Stimulated activated naive CD8-positive, alpha-beta T cell treated with anti-CD3 and anti-CD28 coated beads, Interleukin-15, Interleukin-2, amounts not matched to agents 100 ng/mL and 50 ng/mL, for 24 hours (primary cell): ENCODE measurements around the gene EEIG1.
"Not testable (repeated sequence)": the region's sequence is repeated elsewhere in the genome, so short reads cannot be mapped to it uniquely, and the experiment has no call there.

ENCODE experiments used
- H3K27ac Mint-ChIP-seq: one replicate; pipeline ENCODE4 v1.8.0; 2021; ENCODE audit warnings: mild to moderate bottlenecking, mixed read lengths
- H3K27me3 Mint-ChIP-seq: one replicate; pipeline ENCODE4 v1.8.0; 2021; ENCODE audit warnings: mixed read lengths
- H3K36me3 Mint-ChIP-seq: one replicate; pipeline ENCODE4 v1.8.0; 2021; ENCODE audit warnings: low read depth, mixed read lengths
- H3K4me1 Mint-ChIP-seq: one replicate; pipeline ENCODE4 v1.8.0; 2021; ENCODE audit warnings: low read depth, mixed read lengths
- H3K4me3 Mint-ChIP-seq: one replicate; pipeline ENCODE4 v1.8.0; 2021; ENCODE audit warnings: mild to moderate bottlenecking, mixed read lengths
- H3K9me3 Mint-ChIP-seq: one replicate; pipeline ENCODE4 v1.8.0; 2021; ENCODE audit warnings: mixed read lengths

The EEIG1 gene

DNA sequence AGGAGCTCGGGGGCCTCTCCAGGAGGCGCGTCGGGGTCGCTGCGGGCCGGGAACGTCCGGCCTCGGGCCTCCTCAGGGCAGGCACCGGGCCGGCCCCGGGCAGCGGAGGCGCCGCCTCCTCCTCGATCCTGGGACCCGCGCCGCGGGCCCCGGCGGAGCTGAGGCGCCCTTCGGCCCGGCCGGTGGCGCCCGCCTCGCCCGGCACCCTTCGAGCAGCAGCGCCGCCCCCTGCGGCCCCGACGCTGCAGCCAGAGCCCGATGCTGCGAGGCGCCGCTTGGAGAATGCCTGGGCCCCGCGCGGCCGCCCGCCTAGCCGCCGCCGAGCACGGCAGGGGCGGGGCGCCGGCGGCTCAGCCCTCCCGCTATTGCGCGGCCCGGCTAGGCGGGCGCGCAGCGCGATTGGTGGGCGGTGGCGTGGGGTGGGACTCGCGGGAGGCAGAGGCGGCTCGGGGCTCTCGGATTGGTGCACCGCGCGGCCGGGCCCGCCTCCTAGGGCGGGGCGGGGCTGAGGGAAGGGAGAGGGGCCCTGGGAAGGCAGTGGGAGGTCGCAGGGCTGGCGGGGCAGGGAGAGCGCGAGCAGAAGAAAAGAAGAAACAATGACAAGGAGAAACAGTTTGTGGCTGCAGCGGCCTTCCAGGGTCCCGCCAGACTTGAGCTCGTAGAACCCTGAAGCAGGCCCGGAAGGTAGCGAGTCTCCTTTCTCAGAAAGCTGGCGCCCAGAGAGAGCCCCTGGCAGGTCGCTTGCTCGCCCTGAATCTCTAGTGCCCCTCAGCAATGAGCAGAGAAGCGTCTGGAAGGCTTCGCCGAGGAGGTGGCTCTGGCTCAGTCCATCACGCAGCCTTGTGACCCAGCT, at the start of gene EEIG1:
Gene EEIG1, minus strand, starts transcription at position 284 of the 853 bp plus-strand sequence. CDS start 852 bp downstream, outside the sequence.
- Mint-ChIP-seq H3K9me3 (no peaks in the 10 kb centered on the region), H3K4me1 (peaks cover 63% of the 10 kb centered on the region), H3K27me3 (no peaks in the 10 kb centered on the region), H3K27ac (peak within 1 kb of the TSS; percentile 96), H3K4me3 (peak within 1 kb of the TSS; percentile 93), H3K36me3 (peaks cover 1% of the 10 kb centered on the region)

DNA sequence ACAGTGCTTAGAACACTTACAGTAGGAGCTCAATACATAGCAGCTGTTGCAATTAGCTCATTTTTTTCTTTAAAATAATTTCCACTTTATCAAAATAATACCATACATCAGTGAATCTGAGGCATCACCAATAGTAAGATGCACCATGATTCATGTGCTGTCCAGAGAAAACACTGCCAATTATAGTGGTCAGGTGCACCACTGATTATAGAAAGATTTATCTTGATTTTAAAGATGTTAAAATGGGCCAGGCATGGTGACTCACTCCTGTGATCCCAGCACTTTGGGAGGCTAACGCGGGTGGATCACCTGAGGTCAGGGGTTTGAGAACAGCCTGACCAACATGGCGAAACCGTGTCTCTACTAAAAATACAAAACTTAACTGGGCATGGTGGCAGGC, 46.9 kb upstream of the EEIG1 start:
- Mint-ChIP-seq H3K27me3 (no peaks in the 10 kb centered on the region), H3K9me3 (no peaks in the 10 kb centered on the region), H3K36me3 (no peaks in the 10 kb centered on the region), H3K27ac (peak overlapping the region; percentile 96), H3K4me1 (peaks cover 90% of the 10 kb centered on the region), H3K4me3 (peak overlapping the region; percentile 61)

DNA sequence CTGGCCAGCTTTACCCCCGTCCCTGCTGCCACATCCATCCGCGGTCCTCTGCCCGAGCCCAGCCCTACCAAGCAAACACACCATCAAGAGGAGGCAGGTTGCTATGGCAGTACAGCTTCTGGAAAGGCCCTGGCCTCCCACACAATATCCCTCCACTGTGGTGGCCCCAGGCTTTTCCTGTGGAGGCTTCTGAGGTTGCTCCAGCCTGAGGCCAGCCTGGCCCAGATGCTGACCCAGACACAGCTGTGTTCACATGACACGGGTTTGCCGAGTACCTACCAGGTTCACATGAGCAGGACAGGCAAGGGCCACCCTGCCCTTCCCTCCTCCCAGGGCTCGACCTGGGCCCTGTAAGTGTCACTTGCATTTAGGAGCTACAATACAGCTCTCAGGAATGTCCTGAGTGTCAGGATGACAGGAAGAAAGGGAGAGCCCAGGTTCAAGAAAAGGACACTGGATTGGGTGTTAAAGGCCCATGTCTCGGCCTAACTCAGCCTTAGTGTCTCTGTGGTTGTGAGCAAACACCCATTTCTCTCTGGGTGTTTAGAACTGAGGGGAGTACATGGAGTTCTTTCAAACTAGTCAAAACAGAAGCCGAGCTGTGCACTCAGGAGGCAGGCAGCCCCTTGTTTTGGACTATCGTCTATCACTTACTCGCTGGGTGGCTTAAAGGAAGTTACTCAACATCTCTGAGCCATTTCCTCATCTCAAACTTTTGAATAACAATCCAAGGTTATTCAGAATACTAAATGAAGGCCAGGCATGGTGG, 46.2 kb upstream of the EEIG1 start:
- peaks cover 95% of the 10 kb centered on the region for H3K4me1 Mint-ChIP-seq
- H3K27ac Mint-ChIP-seq: peak overlapping the region; percentile 96
- no peaks in the 10 kb centered on the region for H3K36me3 Mint-ChIP-seq
- H3K9me3 Mint-ChIP-seq: no peaks in the 10 kb centered on the region
- H3K4me3 Mint-ChIP-seq: peak overlapping the region; percentile 65
- H3K27me3 Mint-ChIP-seq: no peaks in the 10 kb centered on the region

DNA sequence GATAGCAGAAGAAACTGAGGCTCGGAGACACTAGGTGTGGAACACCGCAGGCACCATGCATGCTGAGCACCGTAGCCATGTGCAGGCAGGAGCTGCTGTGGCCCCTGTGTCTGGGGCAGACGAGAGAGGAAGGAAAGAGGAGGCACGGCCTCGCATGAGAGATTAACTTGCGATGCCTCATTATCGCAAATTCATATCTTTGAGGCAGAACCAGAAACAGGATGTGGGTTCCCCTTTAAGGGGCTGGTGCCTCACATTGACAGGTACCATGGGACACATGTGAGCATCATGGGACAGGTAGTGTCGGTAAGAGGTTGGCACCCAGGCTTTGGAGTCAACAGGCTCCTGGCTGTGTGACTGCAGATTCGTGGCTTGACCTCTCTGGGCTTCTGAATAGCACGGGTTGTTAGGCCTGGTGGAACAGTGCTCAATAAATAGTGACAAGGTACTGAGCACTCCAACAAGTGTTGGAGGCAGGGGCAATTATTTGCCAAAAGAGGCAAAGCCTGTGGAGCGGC, 45.5 kb upstream of the EEIG1 start:
- H3K4me1 Mint-ChIP-seq: peaks cover 90% of the 10 kb centered on the region
- no peaks in the 10 kb centered on the region for H3K9me3 Mint-ChIP-seq
- no peaks in the 10 kb centered on the region for H3K36me3 Mint-ChIP-seq
- no peaks in the 10 kb centered on the region for H3K27me3 Mint-ChIP-seq
- peak overlapping the region; percentile 96 for H3K27ac Mint-ChIP-seq
- H3K4me3 Mint-ChIP-seq: peak overlapping the region; percentile 65

DNA sequence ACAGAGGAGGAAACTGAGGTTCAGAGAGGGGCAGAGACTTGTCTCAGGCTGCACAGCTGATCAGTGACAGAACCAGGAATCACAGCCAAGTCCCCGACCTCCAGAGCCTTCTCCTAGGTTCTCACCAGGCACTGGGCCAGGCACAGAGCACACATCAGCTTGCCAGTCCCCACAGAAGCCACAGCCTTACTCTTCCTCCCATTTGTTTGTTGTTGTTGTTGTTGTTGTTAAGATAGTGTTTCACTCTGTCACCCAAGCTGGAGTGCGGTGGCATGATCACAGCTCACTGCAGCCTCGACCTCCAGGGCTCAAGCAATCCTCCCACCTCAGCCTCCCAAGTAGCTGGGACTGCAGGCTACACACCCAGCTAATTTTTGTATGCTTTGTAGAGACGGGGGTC, 44.9 kb upstream of the EEIG1 start:
- peak overlapping the region; percentile 96 for H3K27ac Mint-ChIP-seq
- no peaks in the 10 kb centered on the region for H3K9me3 Mint-ChIP-seq
- peak overlapping the region; percentile 65 for H3K4me3 Mint-ChIP-seq
- no peaks in the 10 kb centered on the region for H3K36me3 Mint-ChIP-seq
- peaks cover 90% of the 10 kb centered on the region for H3K4me1 Mint-ChIP-seq
- H3K27me3 Mint-ChIP-seq: no peaks in the 10 kb centered on the region

DNA sequence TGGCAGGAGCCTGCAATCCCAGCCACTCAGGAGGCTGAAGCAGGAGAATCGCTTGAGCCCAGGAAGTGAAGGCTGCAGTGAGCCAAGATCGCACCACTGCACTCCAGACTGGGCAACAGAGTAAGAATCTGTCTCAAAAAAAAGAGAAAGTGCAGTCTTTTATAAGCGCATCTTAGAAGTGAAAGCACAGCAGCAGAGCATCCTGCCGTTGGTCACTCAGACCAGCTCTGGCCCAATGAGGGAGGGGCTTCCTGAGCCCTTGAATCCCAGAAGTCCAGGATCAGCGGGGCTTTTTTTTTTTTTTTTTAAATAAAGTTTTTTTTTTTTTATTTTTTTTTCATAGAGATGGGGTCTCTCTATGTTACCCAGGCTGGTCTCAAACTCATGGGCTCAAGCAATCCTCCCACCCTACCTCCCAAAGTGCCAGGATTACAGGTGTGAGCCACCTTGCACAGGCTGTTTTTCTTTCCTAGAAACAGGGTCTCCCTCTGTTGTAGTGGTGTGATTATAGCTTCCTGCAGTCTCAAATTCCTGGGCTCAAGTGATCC, 44.0 kb upstream of the EEIG1 start:
- H3K27me3 Mint-ChIP-seq: no peaks in the 10 kb centered on the region

GRCh38 chr9:128023671-128024070, 42.9 kb upstream of the EEIG1 start:
- not testable (repeated sequence) for H3K4me3 Mint-ChIP-seq

More for the DNA sequence above, 44.0 kb upstream of the EEIG1 start:
- Mint-ChIP-seq H3K9me3 (no peaks in the 10 kb centered on the region), H3K4me3 (peak overlapping the region; percentile 17), H3K36me3 (no peaks in the 10 kb centered on the region), H3K4me1 (peaks cover 84% of the 10 kb centered on the region), H3K27ac (peak overlapping the region; percentile 96)

GRCh38 chr9:128022886-128023285, 42.1 kb upstream of the EEIG1 start:
- Mint-ChIP-seq H3K27ac (peak overlapping the region; percentile 78), H3K4me3 (no peak overlapping the region), H3K4me1 (peaks cover 66% of the 10 kb centered on the region), H3K9me3 (no peaks in the 10 kb centered on the region), H3K27me3 (no peaks in the 10 kb centered on the region), H3K36me3 (no peaks in the 10 kb centered on the region)

More at GRCh38 chr9:128023671-128024070, 42.9 kb upstream of the EEIG1 start:
- not testable (repeated sequence) for H3K27ac Mint-ChIP-seq, H3K36me3 Mint-ChIP-seq, H3K9me3 Mint-ChIP-seq, H3K27me3 Mint-ChIP-seq
- H3K4me1 Mint-ChIP-seq: peaks cover 74% of the 10 kb centered on the region

- Mint-ChIP-seq H3K4me1 (peaks cover 48% of the 10 kb centered on the region), H3K4me3 (no peak overlapping the region), H3K27me3 (no peaks in the 10 kb centered on the region)
Measured at GRCh38 chr9:128021098-128021497, 40.3 kb upstream of the EEIG1 start.

GRCh38 chr9:128020692-128021091, 39.9 kb upstream of the EEIG1 start:
- no peaks in the 10 kb centered on the region for H3K36me3 Mint-ChIP-seq
- H3K4me3 Mint-ChIP-seq: no peak overlapping the region
- H3K9me3 Mint-ChIP-seq: no peaks in the 10 kb centered on the region
- no peak overlapping the region for H3K27ac Mint-ChIP-seq
- H3K4me1 Mint-ChIP-seq: peaks cover 44% of the 10 kb centered on the region
- H3K27me3 Mint-ChIP-seq: no peaks in the 10 kb centered on the region

More at GRCh38 chr9:128021098-128021497, 40.3 kb upstream of the EEIG1 start:
- H3K27ac Mint-ChIP-seq: no peak overlapping the region
- no peaks in the 10 kb centered on the region for H3K36me3 Mint-ChIP-seq
- no peaks in the 10 kb centered on the region for H3K9me3 Mint-ChIP-seq

GRCh38 chr9:128015696-128016095, 34.9 kb upstream of the EEIG1 start:
- no peak overlapping the region for H3K27ac Mint-ChIP-seq
- no peaks in the 10 kb centered on the region for H3K27me3 Mint-ChIP-seq
- H3K4me1 Mint-ChIP-seq: peaks cover 4% of the 10 kb centered on the region
- H3K4me3 Mint-ChIP-seq: no peak overlapping the region
- no peaks in the 10 kb centered on the region for H3K9me3 Mint-ChIP-seq
- no peaks in the 10 kb centered on the region for H3K36me3 Mint-ChIP-seq

DNA sequence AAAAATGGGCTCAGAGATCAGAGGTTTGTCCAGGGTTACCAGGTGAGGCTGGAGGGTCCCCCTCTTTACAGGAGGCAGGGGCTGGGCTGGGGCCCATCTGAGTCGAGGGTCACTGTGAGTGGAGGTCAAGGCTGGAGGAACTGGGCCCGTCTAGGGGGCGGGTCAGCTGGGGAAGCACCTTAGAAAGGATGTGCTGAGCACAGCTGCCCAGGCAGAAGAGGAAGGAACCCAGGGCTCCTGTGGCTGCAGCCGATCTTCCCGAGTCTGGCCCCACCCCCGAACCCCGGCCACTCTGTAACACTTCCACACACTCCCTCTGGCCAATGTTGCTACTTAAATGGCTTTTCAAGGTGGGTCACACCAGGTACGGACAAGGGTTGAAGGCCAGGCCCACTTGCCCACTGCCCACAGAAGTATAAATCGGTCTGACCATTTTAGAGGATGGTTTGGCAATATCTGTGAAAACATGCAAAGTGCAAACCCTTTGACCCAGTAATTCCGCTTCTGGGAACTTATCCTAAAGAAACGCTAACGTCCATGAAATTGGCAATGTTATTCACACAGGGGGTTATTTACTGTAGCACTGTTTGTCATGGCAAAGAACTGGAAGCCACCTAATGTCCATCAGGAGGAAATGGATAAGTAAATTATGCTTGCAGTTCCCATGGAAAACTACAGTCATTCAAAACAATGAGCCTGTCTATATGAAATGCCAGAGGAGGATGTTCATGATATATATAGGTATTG, 30.5 kb upstream of the EEIG1 start:
- H3K27ac Mint-ChIP-seq: no peak overlapping the region
- H3K27me3 Mint-ChIP-seq: no peaks in the 10 kb centered on the region
- H3K36me3 Mint-ChIP-seq: peaks cover 4% of the 10 kb centered on the region
- peaks cover 38% of the 10 kb centered on the region for H3K4me1 Mint-ChIP-seq
- peaks cover 4% of the 10 kb centered on the region for H3K9me3 Mint-ChIP-seq
- no peak overlapping the region for H3K4me3 Mint-ChIP-seq

- peaks cover 4% of the 10 kb centered on the region for H3K9me3 Mint-ChIP-seq
- peaks cover 4% of the 10 kb centered on the region for H3K36me3 Mint-ChIP-seq
- peak overlapping the region; percentile 10 for H3K27ac Mint-ChIP-seq
- H3K27me3 Mint-ChIP-seq: no peaks in the 10 kb centered on the region
- H3K4me1 Mint-ChIP-seq: peaks cover 47% of the 10 kb centered on the region
- peak overlapping the region; percentile 12 for H3K4me3 Mint-ChIP-seq
Measured at GRCh38 chr9:128009639-128010038, 28.9 kb upstream of the EEIG1 start.

DNA sequence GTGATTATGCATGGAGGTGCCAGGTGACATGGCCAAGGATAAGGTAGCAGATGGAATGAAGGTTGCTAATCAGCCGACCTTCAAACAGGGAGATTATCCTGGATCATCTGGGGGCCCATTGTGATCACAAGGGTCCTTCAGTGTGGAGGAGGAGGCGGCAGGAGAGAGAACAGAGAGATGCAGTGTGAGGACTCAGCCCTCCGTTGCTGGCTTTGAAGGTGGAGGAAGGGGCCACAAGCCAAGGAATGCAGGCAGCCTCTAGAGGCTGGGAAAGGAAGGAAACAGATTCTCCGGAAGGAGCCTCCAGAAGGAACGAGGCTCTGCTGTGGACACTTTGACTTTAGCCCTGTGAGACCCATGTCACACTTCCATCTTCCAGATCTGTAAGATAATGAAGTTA, 27.4 kb upstream of the EEIG1 start:
- Mint-ChIP-seq H3K27me3 (no peaks in the 10 kb centered on the region), H3K9me3 (peaks cover 4% of the 10 kb centered on the region), H3K36me3 (peaks cover 4% of the 10 kb centered on the region), H3K4me1 (peaks cover 47% of the 10 kb centered on the region), H3K27ac (peak overlapping the region; percentile 96), H3K4me3 (peak overlapping the region; percentile 86)
